ENCODE data around the gene ITFG1. TPM values are rescaled to one million over a fixed set of nuclear protein-coding genes. Genes with fewer than 3 reads are reported as not detected.
"Not testable (repeated sequence)": the region's sequence is repeated elsewhere in the genome, so short reads cannot be mapped to it uniquely, and the experiment has no call there.

ITFG1 gene
- total RNA-seq, 1 experiment from 2014 or later: 20.0 TPM

DNA sequence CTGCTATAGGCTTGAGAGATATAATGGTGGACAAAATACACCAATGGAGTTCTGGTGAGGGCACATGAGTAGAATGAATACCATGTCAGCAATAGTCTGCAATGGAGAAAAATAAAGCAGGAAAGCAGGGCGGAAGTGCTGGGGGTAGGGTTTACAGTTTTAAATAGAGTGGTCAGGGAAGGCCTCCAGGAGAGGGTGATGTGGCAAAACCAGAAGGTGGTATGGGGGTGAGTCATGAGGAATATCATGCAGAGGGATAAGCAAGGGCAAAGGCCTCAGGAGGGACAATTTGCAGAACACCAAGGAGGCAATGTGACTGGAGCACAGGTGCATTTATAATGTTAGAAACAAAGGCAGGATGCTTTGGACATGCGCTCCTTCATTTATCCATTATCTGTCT is 102.0 kb downstream of the ITFG1 start:
- CTCF ChIA-PET: no interaction called here
- ATAC-seq: peak; percentile 79
- Histone ChIP-seq H2AFZ (ENCODE audit: low read length) (no peak overlapping the region), H3K27ac (ENCODE audit: low read length) (no peak overlapping the region), H3K4me3 (ENCODE audit: low read length) (no peak overlapping the region), H3K9me3 (ENCODE audit: low read length) (no peaks in the 10 kb centered on the region), H3F3A (ENCODE audit: low read length, unreplicated experiment) (no peaks in the 10 kb centered on the region), H3K36me3 (ENCODE audit: low read depth, low read length) (no peaks in the 10 kb centered on the region), H3K27me3 (ENCODE audit: low read length) (no peaks in the 10 kb centered on the region), H4K20me1 (ENCODE audit: low read length) (no peaks in the 10 kb centered on the region), H3K9me2 (replicated peaks; ENCODE audit: low read length) (no peaks in the 10 kb centered on the region), H3K4me2 (ENCODE audit: low read length) (no peak overlapping the region; the same call in 1 of the 2 replicates), H3K79me2 (ENCODE audit: low read length) (no peaks in the 10 kb centered on the region), H3K9ac (ENCODE audit: low read length) (no peak overlapping the region), H3K4me1 (ENCODE audit: insufficient read depth, low read length) (peaks cover 10% of the 10 kb centered on the region)
- TF ChIP-seq, protein P1, sequence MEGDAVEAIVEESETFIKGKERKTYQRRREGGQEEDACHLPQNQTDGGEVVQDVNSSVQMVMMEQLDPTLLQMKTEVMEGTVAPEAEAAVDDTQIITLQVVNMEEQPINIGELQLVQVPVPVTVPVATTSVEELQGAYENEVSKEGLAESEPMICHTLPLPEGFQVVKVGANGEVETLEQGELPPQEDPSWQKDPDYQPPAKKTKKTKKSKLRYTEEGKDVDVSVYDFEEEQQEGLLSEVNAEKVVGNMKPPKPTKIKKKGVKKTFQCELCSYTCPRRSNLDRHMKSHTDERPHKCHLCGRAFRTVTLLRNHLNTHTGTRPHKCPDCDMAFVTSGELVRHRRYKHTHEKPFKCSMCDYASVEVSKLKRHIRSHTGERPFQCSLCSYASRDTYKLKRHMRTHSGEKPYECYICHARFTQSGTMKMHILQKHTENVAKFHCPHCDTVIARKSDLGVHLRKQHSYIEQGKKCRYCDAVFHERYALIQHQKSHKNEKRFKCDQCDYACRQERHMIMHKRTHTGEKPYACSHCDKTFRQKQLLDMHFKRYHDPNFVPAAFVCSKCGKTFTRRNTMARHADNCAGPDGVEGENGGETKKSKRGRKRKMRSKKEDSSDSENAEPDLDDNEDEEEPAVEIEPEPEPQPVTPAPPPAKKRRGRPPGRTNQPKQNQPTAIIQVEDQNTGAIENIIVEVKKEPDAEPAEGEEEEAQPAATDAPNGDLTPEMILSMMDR (conservative IDR thresholded peaks at IDR 0.05; ENCODE audit: low read depth, low read length): no peak
- TF ChIP-seq EZH2phosphoT487 (IDR thresholded peaks at IDR 0.05; ENCODE audit: borderline replicate concordance, low read length): no peak
- no peak for TF ChIP-seq EZH2 (IDR thresholded peaks at IDR 0.05; ENCODE audit: low read length, unreplicated experiment)
- POLR2A ChIA-PET (ENCODE audit: unreplicated experiment): no interaction called here
- BruUV-seq (replicated peaks): no TSS peak
- DNase-seq: peak; percentile 59
- intact Hi-C loops (cut with micrococcal nuclease): no loop called here

DNA sequence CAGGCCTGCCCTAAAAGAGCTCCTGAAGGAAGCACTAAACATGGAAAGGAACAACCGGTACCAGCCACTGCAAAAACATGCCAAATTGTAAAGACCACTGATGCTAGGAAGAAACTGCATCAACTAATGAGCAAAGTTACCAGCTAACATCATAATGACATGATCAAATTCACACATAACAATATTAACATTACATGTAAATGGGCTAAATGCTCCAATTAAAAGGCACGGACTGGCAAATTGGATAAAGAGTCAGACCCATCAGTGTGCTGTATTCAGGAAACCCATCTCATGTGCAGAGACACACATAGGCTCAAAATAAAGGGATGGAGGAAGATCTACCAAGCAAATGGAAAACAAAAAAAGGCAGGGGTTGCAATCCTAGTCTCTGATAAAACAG is 111.8 kb downstream of the ITFG1 start:
- H3K4me3 ChIP-seq (ENCODE audit: low read length); BruUV-seq (replicated peaks); H3K36me3 ChIP-seq (ENCODE audit: low read depth, low read length); H3K4me2 ChIP-seq (ENCODE audit: low read length); H3F3A ChIP-seq (ENCODE audit: low read length, unreplicated experiment); H3K4me1 ChIP-seq (ENCODE audit: insufficient read depth, low read length); ATAC-seq; H3K9me2 ChIP-seq (replicated peaks; ENCODE audit: low read length); H3K79me2 ChIP-seq (ENCODE audit: low read length); POLR2A ChIA-PET (ENCODE audit: unreplicated experiment); DNase-seq; H4K20me1 ChIP-seq (ENCODE audit: low read length); H3K27me3 ChIP-seq (ENCODE audit: low read length); H3K27ac ChIP-seq (ENCODE audit: low read length); H2AFZ ChIP-seq (ENCODE audit: low read length); intact Hi-C loops (cut with micrococcal nuclease); H3K9ac ChIP-seq (ENCODE audit: low read length); CTCF ChIA-PET; H3K9me3 ChIP-seq (ENCODE audit: low read length): not testable (repeated sequence)

DNA sequence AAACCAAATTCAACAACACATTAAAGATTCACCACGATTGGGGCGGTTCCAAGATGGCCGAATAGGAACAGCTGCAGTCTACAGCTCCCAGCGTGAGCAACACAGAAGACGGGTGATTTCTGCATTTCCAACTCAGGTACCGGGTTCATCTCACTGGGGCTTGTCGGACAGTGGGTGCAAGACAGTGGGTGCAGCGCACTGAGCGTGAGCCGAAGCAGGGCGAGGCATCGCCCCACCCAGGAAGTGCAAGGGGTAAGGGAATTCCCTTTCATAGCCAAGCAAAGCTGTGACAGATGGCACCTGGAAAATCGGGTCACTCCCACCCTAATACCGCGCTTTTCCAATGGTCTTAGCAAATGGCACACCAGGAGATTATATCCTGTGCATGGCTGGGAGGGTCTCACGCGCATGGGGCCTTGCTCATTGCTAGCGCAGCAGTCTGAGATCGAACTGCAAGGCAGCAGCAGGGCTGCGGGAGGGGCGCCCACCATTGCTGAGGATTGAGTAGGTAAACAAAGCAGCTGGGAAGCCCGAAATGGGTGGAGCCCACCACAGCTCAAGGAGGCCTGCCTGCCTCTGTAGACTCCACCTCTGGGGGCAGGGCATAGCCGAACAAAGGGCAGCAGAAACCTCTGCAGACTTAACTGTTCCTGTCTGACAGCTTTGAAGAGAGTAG is 113.7 kb downstream of the ITFG1 start:
- DNase-seq; H2AFZ ChIP-seq (ENCODE audit: low read length); H4K20me1 ChIP-seq (ENCODE audit: low read length); H3K36me3 ChIP-seq (ENCODE audit: low read depth, low read length); BruUV-seq (replicated peaks); intact Hi-C loops (cut with micrococcal nuclease); H3K4me2 ChIP-seq (ENCODE audit: low read length); H3K27me3 ChIP-seq (ENCODE audit: low read length); POLR2A ChIA-PET (ENCODE audit: unreplicated experiment); H3F3A ChIP-seq (ENCODE audit: low read length, unreplicated experiment); H3K9me2 ChIP-seq (replicated peaks; ENCODE audit: low read length); H3K4me1 ChIP-seq (ENCODE audit: insufficient read depth, low read length); H3K9me3 ChIP-seq (ENCODE audit: low read length); H3K79me2 ChIP-seq (ENCODE audit: low read length); CTCF ChIA-PET; H3K9ac ChIP-seq (ENCODE audit: low read length); H3K4me3 ChIP-seq (ENCODE audit: low read length); H3K27ac ChIP-seq (ENCODE audit: low read length); ATAC-seq: not testable (repeated sequence)

DNA sequence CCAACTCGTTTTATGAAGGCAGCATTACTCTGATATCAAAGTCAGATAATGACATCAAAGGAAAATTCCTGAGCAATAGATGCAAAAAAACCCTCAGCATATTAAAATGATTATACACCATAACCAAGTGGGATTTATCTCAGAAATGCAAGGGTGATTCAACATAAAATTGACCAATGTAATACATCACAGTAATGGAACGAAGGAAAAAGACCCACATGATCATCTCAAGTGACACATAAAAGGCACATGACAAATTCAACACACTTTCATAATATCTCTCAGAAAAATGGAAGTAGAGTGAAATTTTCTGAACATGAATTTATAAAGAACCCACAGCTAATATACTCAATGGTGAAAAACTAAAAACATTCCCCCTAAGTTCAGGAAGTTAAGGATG is 118.8 kb downstream of the ITFG1 start:
- POLR2A ChIA-PET (ENCODE audit: unreplicated experiment): no interaction called here
- no peak overlapping the region for H3K27ac ChIP-seq (ENCODE audit: low read length)
- peaks cover 9% of the 10 kb centered on the region for H3K36me3 ChIP-seq (ENCODE audit: low read depth, low read length)
- H3K4me2 ChIP-seq (ENCODE audit: low read length): no peak overlapping the region
- no peak for DNase-seq
- no peak overlapping the region for H3K9ac ChIP-seq (ENCODE audit: low read length)
- no peak overlapping the region for H3K4me3 ChIP-seq (ENCODE audit: low read length)
- no peak overlapping the region for H2AFZ ChIP-seq (ENCODE audit: low read length)
- H4K20me1 ChIP-seq (ENCODE audit: low read length): no peaks in the 10 kb centered on the region
- H3K9me2 ChIP-seq (replicated peaks; ENCODE audit: low read length): no peaks in the 10 kb centered on the region
- no peaks in the 10 kb centered on the region for H3K79me2 ChIP-seq (ENCODE audit: low read length)
- BruUV-seq (replicated peaks): no TSS peak
- no peak for ATAC-seq
- TF ChIP-seq EZH2 (IDR thresholded peaks at IDR 0.05; ENCODE audit: low read length, unreplicated experiment): no peak
- TF ChIP-seq, protein P1 (conservative IDR thresholded peaks at IDR 0.05; ENCODE audit: low read depth, low read length): no peak
- no peak for TF ChIP-seq EZH2phosphoT487 (IDR thresholded peaks at IDR 0.05; ENCODE audit: borderline replicate concordance, low read length)
- no peaks in the 10 kb centered on the region for H3K4me1 ChIP-seq (ENCODE audit: insufficient read depth, low read length)
- intact Hi-C loops (cut with micrococcal nuclease): no loop called here
- CTCF ChIA-PET: no interaction called here
- H3F3A ChIP-seq (ENCODE audit: low read length, unreplicated experiment): no peaks in the 10 kb centered on the region
- no peaks in the 10 kb centered on the region for H3K9me3 ChIP-seq (ENCODE audit: low read length)
- no peaks in the 10 kb centered on the region for H3K27me3 ChIP-seq (ENCODE audit: low read length)

DNA sequence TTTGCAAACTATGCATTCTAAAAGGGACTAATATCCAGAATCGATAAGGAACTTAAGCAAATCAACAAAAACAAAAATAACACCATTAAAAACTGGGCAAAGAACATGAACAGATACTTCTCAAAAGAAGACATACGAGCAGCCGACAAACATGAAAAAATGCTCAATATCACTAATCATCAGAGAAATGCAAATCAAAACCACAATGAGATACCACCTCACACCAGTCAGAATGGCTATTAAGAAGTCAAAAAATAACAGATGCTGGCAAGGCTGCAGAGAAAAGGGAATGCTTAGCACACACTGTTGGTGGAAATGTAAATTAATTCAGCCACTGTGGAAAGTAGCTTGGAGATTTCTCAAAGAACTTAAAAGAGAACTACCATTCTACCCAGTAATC is 130.3 kb downstream of the ITFG1 start:
- H3K4me3 ChIP-seq (ENCODE audit: low read length); DNase-seq; H3K9me3 ChIP-seq (ENCODE audit: low read length); H3K36me3 ChIP-seq (ENCODE audit: low read depth, low read length); H3K4me2 ChIP-seq (ENCODE audit: low read length); CTCF ChIA-PET; BruUV-seq (replicated peaks); H3K27me3 ChIP-seq (ENCODE audit: low read length); H4K20me1 ChIP-seq (ENCODE audit: low read length); POLR2A ChIA-PET (ENCODE audit: unreplicated experiment); intact Hi-C loops (cut with micrococcal nuclease); H3K4me1 ChIP-seq (ENCODE audit: insufficient read depth, low read length); H3K27ac ChIP-seq (ENCODE audit: low read length); H2AFZ ChIP-seq (ENCODE audit: low read length); H3F3A ChIP-seq (ENCODE audit: low read length, unreplicated experiment); H3K79me2 ChIP-seq (ENCODE audit: low read length); H3K9me2 ChIP-seq (replicated peaks; ENCODE audit: low read length); H3K9ac ChIP-seq (ENCODE audit: low read length); ATAC-seq: not testable (repeated sequence)

Measured in PC-3 (cell line).